HG02571 (cell line): ENCODE measurements around the gene POLR2F.
"Not testable (repeated sequence)": the region's sequence is repeated elsewhere in the genome, so short reads cannot be mapped to it uniquely, and the experiment has no call there.

Experiments
- ATAC-seq: cut with Tn5 transposase; IDR thresholded peaks from one replicate; pipeline ENCODE4 v1.9.1; 2021; ENCODE audit warnings: mild to moderate bottlenecking, moderate library complexity; ENCODE audit not compliant: unreplicated experiment

Gene POLR2F

GRCh38 chr22:37925330-37925729, 28.2 kb upstream of the POLR2F start:
- ATAC-seq = no peak

- ATAC-seq = no peak
Measured at GRCh38 chr22:37925767-37926166, 27.7 kb upstream of the POLR2F start.

- no peak for ATAC-seq
Measured at GRCh38 chr22:37926358-37926757, 27.1 kb upstream of the POLR2F start.

GRCh38 chr22:37926771-37927636, 26.5 kb upstream of the POLR2F start:
- ATAC-seq = no peak

- no peak for ATAC-seq
Measured at GRCh38 chr22:37927637-37927936, 25.9 kb upstream of the POLR2F start.

GRCh38 chr22:37929390-37929789, 24.1 kb upstream of the POLR2F start:
- ATAC-seq = no peak

GRCh38 chr22:37930270-37930951, 23.1 kb upstream of the POLR2F start:
- ATAC-seq = no peak

GRCh38 chr22:37930952-37931440, 22.5 kb upstream of the POLR2F start:
- no peak for ATAC-seq

GRCh38 chr22:37931893-37932389, 21.6 kb upstream of the POLR2F start:
- ATAC-seq = no peak

- ATAC-seq = no peak
Measured at GRCh38 chr22:37932401-37932800, 21.1 kb upstream of the POLR2F start.

GRCh38 chr22:37932821-37933578, 20.5 kb upstream of the POLR2F start:
- no peak for ATAC-seq

- peak; percentile 72 for ATAC-seq
Measured at GRCh38 chr22:37933711-37934376, 19.7 kb upstream of the POLR2F start.

GRCh38 chr22:37940698-37941376, 12.7 kb upstream of the POLR2F start:
- no peak for ATAC-seq

GRCh38 chr22:37942133-37942532, 11.4 kb upstream of the POLR2F start:
- no peak for ATAC-seq

GRCh38 chr22:37943136-37943824, 10.2 kb upstream of the POLR2F start:
- no peak for ATAC-seq

GRCh38 chr22:37943825-37944198, 9.7 kb upstream of the POLR2F start:
- no peak for ATAC-seq

- ATAC-seq = not testable (repeated sequence)
Measured at GRCh38 chr22:37944423-37944822, 9.1 kb upstream of the POLR2F start.

GRCh38 chr22:37947142-37947795, 6.2 kb upstream of the POLR2F start:
- not testable (repeated sequence) for ATAC-seq

GRCh38 chr22:37951305-37951704, 2.2 kb upstream of the POLR2F start:
- ATAC-seq = no peak
